ENCODE results near the gene PIGZ.

DNA sequence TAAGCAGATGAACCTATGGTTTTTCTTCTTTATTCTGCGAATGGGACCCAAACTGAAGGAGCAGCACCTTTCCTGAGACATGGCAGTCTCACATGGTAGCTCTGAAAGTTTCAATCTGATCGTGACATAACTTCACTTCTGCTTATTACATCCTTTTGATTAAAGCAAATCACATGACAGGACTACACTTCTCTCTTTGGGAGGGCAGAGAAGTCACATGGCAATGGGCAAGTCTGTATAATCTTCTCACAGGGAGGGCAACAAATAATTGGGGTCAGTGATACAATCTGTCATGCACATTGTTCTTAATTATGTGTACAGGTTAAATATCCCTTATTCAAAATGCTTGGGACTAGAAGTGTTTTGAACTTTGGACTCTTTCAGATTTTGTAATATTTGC is 47.9 kb downstream of the PIGZ start:
- TF ChIP-seq EZH2 (IDR thresholded peaks at IDR 0.05; ENCODE audit: insufficient read depth, poor library complexity, severe bottlenecking) (no peak), EZH2phosphoT487 (IDR thresholded peaks at IDR 0.05; ENCODE audit: insufficient read depth, low read depth) (no peak)

Data from GM23248 (cell line).